HEK293 (cell line): Measurements from ENCODE around the gene KRTAP21-3.

Experiments
- CTCF ChIA-PET: fragments of 350-600 bp; formaldehyde crosslinking; extraction: SDS; loops from one replicate; lab custom pipeline; 2021; ENCODE audit warnings: antibody characterized with exemption; lab: Yijun Ruan, JAX
- POLR2A ChIA-PET: fragments of 300-600 bp; formaldehyde crosslinking; extraction: SDS; loops from one replicate; lab custom pipeline; 2020; ENCODE audit warnings: antibody characterized with exemption, inconsistent platforms; lab: Yijun Ruan, JAX
- H3K27ac ChIP-seq: fragments of 200-500 bp; sonication (Bioruptor generic); 2 replicates; pipeline ENCODE4 v1.5.1; 2014; ENCODE audit warnings: low read depth, low read length, control low read depth, inconsistent platforms; ENCODE audit errors: extremely low read depth
- H3K36me3 ChIP-seq, 2 experiments: fragments of 200-500 bp in 1 of 2; sonication (Bioruptor generic) in 1 of 2; 1 replicate in 1 of 2; 2 replicates in 1 of 2; pipeline ENCODE4 v1.5.1; 2014 to 2017; ENCODE audit warnings: inconsistent platforms in 2 of 2, low read length in 2 of 2; ENCODE audit not compliant: control insufficient read depth in 2 of 2, insufficient read depth in 1 of 2
- H3K4me1 ChIP-seq: fragments of 200-500 bp; sonication (Bioruptor generic); 2 replicates; pipeline ENCODE4 v1.5.1; 2014; ENCODE audit warnings: mild to moderate bottlenecking, low read length, inconsistent platforms; ENCODE audit not compliant: control insufficient read depth, insufficient read depth
- H3K4me3 ChIP-seq: 2 replicates; pipeline ENCODE4 v1.5.1; 2011; ENCODE audit warnings: low read depth, mild to moderate bottlenecking, control low read depth, low read length, moderate library complexity
- H3K9me3 ChIP-seq: fragments of 200-500 bp; sonication (Bioruptor generic); 2 replicates; pipeline ENCODE4 v1.5.1; 2014; ENCODE audit warnings: low read depth, low read length, inconsistent platforms; ENCODE audit not compliant: control insufficient read depth, insufficient read depth
- IKZF3 ChIP-seq: fragments of 450-650 bp; IDR thresholded peaks from 2 replicates; pipeline ENCODE4 v1.5.0; 2018; ENCODE audit warnings: missing biosample characterization, mild to moderate bottlenecking, missing genetic modification characterization, moderate library complexity
- KLF10 ChIP-seq: fragments of 450-650 bp; IDR thresholded peaks from 2 replicates; pipeline ENCODE4 v1.5.1; 2018; ENCODE audit warnings: missing biosample characterization, mild to moderate bottlenecking, missing genetic modification characterization
- MEIS1 ChIP-seq: sonication (generic); formaldehyde crosslinking; IDR thresholded peaks from 2 replicates; pipeline ENCODE4 v1.8.1; 2022; ENCODE audit warnings: missing genetic modification reagents, mild to moderate bottlenecking, borderline replicate concordance
- TCF7L2 ChIP-seq: IDR thresholded peaks from 2 replicates; pipeline ENCODE4 v1.6.1; 2011; ENCODE audit warnings: low read depth, mild to moderate bottlenecking, inconsistent platforms, low read length, moderate library complexity, borderline replicate concordance
- YY1 ChIP-seq: fragments of 450-650 bp; formaldehyde crosslinking; IDR thresholded peaks from 2 replicates; pipeline ENCODE4 v1.5.1; 2018; ENCODE audit warnings: missing biosample characterization, missing genetic modification characterization
- ZFP41 ChIP-seq: fragments of 450-650 bp; formaldehyde crosslinking; IDR thresholded peaks from 2 replicates; pipeline ENCODE4 v1.5.1; 2016; ENCODE audit warnings: missing biosample characterization, missing genetic modification characterization, borderline replicate concordance
- ZNF10 ChIP-seq: fragments of 450-650 bp; formaldehyde crosslinking; IDR thresholded peaks from 2 replicates; pipeline ENCODE4 v1.5.1; 2017; ENCODE audit warnings: missing biosample characterization, missing genetic modification characterization
- ZNF132 ChIP-seq: fragments of 450-650 bp; formaldehyde crosslinking; IDR thresholded peaks from 2 replicates; pipeline ENCODE4 v1.5.1; 2017; ENCODE audit warnings: missing biosample characterization, missing genetic modification characterization, borderline replicate concordance
- ZNF23 ChIP-seq: fragments of 450-650 bp; formaldehyde crosslinking; IDR thresholded peaks from 2 replicates; pipeline ENCODE4 v1.5.1; 2016; ENCODE audit warnings: missing biosample characterization, missing genetic modification characterization, borderline replicate concordance
- ZNF324 ChIP-seq: fragments of 450-650 bp; formaldehyde crosslinking; IDR thresholded peaks from 2 replicates; pipeline ENCODE4 v1.5.1; 2016; ENCODE audit warnings: missing biosample characterization, missing genetic modification characterization
- ZNF837 ChIP-seq: fragments of 450-650 bp; formaldehyde crosslinking; IDR thresholded peaks from 2 replicates; pipeline ENCODE4 v1.5.1; 2016; ENCODE audit warnings: missing biosample characterization, missing genetic modification characterization
- ZSCAN16 ChIP-seq: fragments of 450-650 bp; formaldehyde crosslinking; IDR thresholded peaks from 2 replicates; pipeline ENCODE4 v1.5.1; 2016; ENCODE audit warnings: missing biosample characterization, missing genetic modification characterization
- TF ChIP-seq, protein P1 (sequence below): fragments of 450-650 bp; formaldehyde crosslinking; IDR thresholded peaks from 2 replicates; pipeline ENCODE4 v1.5.1; 2016; ENCODE audit warnings: missing biosample characterization, missing genetic modification characterization
- TF ChIP-seq, protein P2 (sequence below): fragments of 450-650 bp; formaldehyde crosslinking; IDR thresholded peaks from 2 replicates; pipeline ENCODE4 v1.5.1; 2016; ENCODE audit warnings: missing biosample characterization, missing genetic modification characterization
- TF ChIP-seq, protein P3 (sequence below): fragments of 450-650 bp; formaldehyde crosslinking; IDR thresholded peaks from 2 replicates; pipeline ENCODE4 v1.5.1; 2017; ENCODE audit warnings: missing biosample characterization, missing genetic modification characterization
- TF ChIP-seq, protein P4 (sequence below): fragments of 450-650 bp; formaldehyde crosslinking; IDR thresholded peaks from 2 replicates; pipeline ENCODE4 v1.5.1; 2016; ENCODE audit warnings: missing biosample characterization, missing genetic modification characterization, borderline replicate concordance

KRTAP21-3 gene

DNA sequence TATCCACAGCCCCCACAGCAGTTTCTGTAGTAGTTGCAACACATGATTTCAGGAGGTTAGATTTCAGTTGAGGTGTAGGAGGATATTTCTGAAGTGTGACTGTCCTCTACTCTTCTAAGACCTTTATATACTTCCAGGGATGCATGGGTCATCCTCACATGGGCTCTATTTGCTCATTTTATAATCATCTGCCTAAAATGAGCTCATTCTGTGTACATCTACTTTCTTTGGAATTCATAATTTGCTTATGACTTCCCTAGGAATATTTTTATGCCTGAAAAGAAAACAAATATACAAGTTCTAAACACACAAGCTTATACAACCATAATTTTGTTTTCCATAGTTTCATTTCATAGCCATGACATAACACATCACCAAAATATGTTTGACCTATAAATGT is 28.6 kb upstream of the KRTAP21-3 start, which contains the start of gene KRTAP21-2:
TSS of gene KRTAP21-2 (minus strand) at position 101 of the 400 bp plus-strand sequence. CDS start at position 44, 57 bp downstream.
- H3K9me3 ChIP-seq: no peaks in the 10 kb centered on the region

DNA sequence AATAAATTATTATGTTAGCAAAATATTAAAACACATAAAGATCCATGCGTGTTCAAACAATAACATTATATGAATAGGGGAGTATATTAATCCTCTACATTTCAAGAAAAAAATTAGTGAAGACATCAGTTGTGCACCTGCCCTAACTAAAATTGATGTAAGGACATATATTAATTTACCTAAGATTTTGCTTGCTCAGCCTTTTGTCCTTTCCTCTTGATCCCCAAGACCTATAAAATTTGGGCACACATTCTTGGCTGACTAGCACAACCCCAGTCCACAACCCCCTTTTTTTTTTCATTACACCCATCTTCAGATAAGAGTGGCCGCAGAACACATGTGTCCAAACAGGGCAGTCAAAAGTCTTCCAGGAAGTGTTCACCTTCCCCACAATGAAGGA is 21.9 kb upstream of the KRTAP21-3 start:
- no peaks in the 10 kb centered on the region for H3K4me1 ChIP-seq
- no peak for TF ChIP-seq ZNF23 (tag by site-specific recombination)
- TF ChIP-seq, all 188 proteins: peak for 0
- ChIA-PET CTCF (interaction anchor here (0.6 kb wide), 1 partner anchor 29 kb away, joined by 4 read pairs; no protein-coding TSS in a partner anchor), POLR2A (no interaction called here)
- H3K4me3 ChIP-seq: no peak overlapping the region
- no peaks in the 10 kb centered on the region for H3K9me3 ChIP-seq
- no peaks in the 10 kb centered on the region for H3K36me3 ChIP-seq
- no peak overlapping the region for H3K27ac ChIP-seq

More for the DNA sequence above, 28.6 kb upstream of the KRTAP21-3 start, which contains the start of gene KRTAP21-2:
- H3K36me3 ChIP-seq: no peaks in the 10 kb centered on the region
- H3K4me3 ChIP-seq: no peak within 1 kb of the TSS
- H3K27ac ChIP-seq: no peak within 1 kb of the TSS
- no peaks in the 10 kb centered on the region for H3K4me1 ChIP-seq
- ChIA-PET POLR2A (no interaction called here), CTCF (no interaction called here)
- TF ChIP-seq, protein P1, sequence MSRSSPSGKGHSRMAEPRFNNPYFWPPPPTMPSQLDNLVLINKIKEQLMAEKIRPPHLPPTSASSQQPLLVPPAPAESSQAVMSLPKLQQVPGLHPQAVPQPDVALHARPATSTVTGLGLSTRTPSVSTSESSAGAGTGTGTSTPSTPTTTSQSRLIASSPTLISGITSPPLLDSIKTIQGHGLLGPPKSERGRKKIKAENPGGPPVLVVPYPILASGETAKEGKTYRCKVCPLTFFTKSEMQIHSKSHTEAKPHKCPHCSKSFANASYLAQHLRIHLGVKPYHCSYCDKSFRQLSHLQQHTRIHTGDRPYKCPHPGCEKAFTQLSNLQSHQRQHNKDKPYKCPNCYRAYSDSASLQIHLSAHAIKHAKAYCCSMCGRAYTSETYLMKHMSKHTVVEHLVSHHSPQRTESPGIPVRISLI: no peak
- TF ChIP-seq TCF7L2 (no peak), ZNF837 (tag by site-specific recombination) (no peak), ZSCAN16 (tag by site-specific recombination) (no peak), KLF10 (tag by site-specific recombination) (no peak), ZNF10 (tag by site-specific recombination) (no peak), ZNF324 (tag by site-specific recombination) (no peak), YY1 (tag by site-specific recombination) (no peak), IKZF3 (tag by site-specific recombination) (no peak), MEIS1 (no peak), ZNF132 (tag by site-specific recombination) (no peak), ZFP41 (no peak)
- TF ChIP-seq, protein P2, sequence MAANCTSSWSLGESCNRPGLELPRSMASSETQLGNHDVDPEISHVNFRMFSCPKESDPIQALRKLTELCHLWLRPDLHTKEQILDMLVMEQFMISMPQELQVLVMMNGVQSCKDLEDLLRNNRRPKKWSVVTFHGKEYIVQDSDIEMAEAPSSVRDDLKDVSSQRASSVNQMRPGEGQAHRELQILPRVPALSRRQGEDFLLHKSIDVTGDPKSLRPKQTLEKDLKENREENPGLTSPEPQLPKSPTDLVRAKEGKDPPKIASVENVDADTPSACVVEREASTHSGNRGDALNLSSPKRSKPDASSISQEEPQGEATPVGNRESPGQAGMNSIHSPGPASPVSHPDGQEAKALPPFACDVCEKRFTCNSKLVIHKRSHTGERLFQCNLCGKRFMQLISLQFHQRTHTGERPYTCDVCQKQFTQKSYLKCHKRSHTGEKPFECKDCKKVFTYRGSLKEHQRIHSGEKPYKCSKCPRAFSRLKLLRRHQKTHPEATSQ (tag by site-specific recombination): no peak
- TF ChIP-seq, protein P3, sequence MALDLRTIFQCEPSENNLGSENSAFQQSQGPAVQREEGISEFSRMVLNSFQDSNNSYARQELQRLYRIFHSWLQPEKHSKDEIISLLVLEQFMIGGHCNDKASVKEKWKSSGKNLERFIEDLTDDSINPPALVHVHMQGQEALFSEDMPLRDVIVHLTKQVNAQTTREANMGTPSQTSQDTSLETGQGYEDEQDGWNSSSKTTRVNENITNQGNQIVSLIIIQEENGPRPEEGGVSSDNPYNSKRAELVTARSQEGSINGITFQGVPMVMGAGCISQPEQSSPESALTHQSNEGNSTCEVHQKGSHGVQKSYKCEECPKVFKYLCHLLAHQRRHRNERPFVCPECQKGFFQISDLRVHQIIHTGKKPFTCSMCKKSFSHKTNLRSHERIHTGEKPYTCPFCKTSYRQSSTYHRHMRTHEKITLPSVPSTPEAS (tag by site-specific recombination): no peak
- TF ChIP-seq, protein P4, sequence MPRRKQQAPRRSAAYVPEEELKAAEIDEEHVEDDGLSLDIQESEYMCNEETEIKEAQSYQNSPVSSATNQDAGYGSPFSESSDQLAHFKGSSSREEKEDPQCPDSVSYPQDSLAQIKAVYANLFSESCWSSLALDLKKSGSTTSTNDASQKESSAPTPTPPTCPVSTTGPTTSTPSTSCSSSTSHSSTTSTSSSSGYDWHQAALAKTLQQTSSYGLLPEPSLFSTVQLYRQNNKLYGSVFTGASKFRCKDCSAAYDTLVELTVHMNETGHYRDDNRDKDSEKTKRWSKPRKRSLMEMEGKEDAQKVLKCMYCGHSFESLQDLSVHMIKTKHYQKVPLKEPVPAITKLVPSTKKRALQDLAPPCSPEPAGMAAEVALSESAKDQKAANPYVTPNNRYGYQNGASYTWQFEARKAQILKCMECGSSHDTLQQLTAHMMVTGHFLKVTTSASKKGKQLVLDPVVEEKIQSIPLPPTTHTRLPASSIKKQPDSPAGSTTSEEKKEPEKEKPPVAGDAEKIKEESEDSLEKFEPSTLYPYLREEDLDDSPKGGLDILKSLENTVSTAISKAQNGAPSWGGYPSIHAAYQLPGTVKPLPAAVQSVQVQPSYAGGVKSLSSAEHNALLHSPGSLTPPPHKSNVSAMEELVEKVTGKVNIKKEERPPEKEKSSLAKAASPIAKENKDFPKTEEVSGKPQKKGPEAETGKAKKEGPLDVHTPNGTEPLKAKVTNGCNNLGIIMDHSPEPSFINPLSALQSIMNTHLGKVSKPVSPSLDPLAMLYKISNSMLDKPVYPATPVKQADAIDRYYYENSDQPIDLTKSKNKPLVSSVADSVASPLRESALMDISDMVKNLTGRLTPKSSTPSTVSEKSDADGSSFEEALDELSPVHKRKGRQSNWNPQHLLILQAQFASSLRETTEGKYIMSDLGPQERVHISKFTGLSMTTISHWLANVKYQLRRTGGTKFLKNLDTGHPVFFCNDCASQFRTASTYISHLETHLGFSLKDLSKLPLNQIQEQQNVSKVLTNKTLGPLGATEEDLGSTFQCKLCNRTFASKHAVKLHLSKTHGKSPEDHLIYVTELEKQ (tag by site-specific recombination): no peak
